MM.1S (cell line): ENCODE results near the gene ACSF3.
A peak's percentile ranks its signal among the peaks of the same experiment; 100 is the strongest.

ENCODE experiments used
- DNase-seq: peaks from one replicate; pipeline ENCODE4 v3.0.0-alpha.2; 2015
- H2AFZ ChIP-seq: fragments of 300-600 bp; sonication (generic); 2 replicates; pipeline ENCODE4 v1.6.0; 2016; ENCODE audit warnings: antibody characterized with exemption, low read length
- H3F3A ChIP-seq: fragments of 300-600 bp; sonication (generic); 2 replicates; pipeline ENCODE4 v1.6.1; 2016; ENCODE audit warnings: mild to moderate bottlenecking, antibody characterized with exemption, low read length, moderate library complexity, mixed read lengths; ENCODE audit not compliant: insufficient read depth
- H3K27ac ChIP-seq: fragments of 300-600 bp; sonication (generic); 2 replicates; pipeline ENCODE4 v1.5.1; 2016; ENCODE audit warnings: mild to moderate bottlenecking, low read length
- H3K27me3 ChIP-seq: fragments of 300-600 bp; sonication (generic); replicated peaks from 2 replicates; pipeline ENCODE4 v1.6.0; 2016; ENCODE audit warnings: low read length; ENCODE audit not compliant: insufficient read depth
- H3K36me3 ChIP-seq: fragments of 300-600 bp; sonication (generic); replicated peaks from 2 replicates; pipeline ENCODE4 v1.6.1; 2016; ENCODE audit warnings: mild to moderate bottlenecking, low read length, mixed read lengths; ENCODE audit not compliant: insufficient read depth
- H3K4me1 ChIP-seq: fragments of 300-600 bp; sonication (generic); 2 replicates; pipeline ENCODE4 v1.6.1; 2016; ENCODE audit warnings: low read length, mixed read lengths
- H3K4me2 ChIP-seq: fragments of 300-600 bp; sonication (generic); 2 replicates; pipeline ENCODE4 v1.6.0; 2016; ENCODE audit warnings: low read depth, low read length
- H3K4me3 ChIP-seq: fragments of 300-600 bp; sonication (generic); 2 replicates; pipeline ENCODE4 v1.5.1; 2016; ENCODE audit warnings: low read length, mixed read lengths
- H3K79me2 ChIP-seq: fragments of 300-600 bp; sonication (generic); 2 replicates; pipeline ENCODE4 v1.6.1; 2016; ENCODE audit warnings: mixed run types, low read length, mixed read lengths
- H3K9ac ChIP-seq: fragments of 300-600 bp; sonication (generic); 2 replicates; pipeline ENCODE4 v1.6.1; 2016; ENCODE audit warnings: low read length, mixed read lengths
- H3K9me2 ChIP-seq: fragments of 300-600 bp; sonication (generic); replicated peaks from 2 replicates; pipeline ENCODE4 v1.6.1; 2016; ENCODE audit warnings: mild to moderate bottlenecking, low read length, mixed read lengths; ENCODE audit not compliant: insufficient read depth
- H3K9me3 ChIP-seq: fragments of 300-600 bp; sonication (generic); replicated peaks from 2 replicates; pipeline ENCODE4 v1.6.1; 2016; ENCODE audit warnings: mild to moderate bottlenecking, low read length, mixed read lengths; ENCODE audit not compliant: insufficient read depth
- H4K20me1 ChIP-seq: fragments of 300-600 bp; sonication (generic); 2 replicates; pipeline ENCODE4 v1.6.1; 2016; ENCODE audit warnings: mild to moderate bottlenecking, low read length, moderate library complexity, mixed read lengths; ENCODE audit not compliant: insufficient read depth
- CTCF ChIP-seq: fragments of 300-600 bp; sonication (generic); IDR thresholded peaks from 2 replicates; pipeline ENCODE4 v1.5.1; 2016; ENCODE audit warnings: antibody characterized with exemption, low read length, mixed read lengths
- EZH2 ChIP-seq: fragments of 300-600 bp; sonication (generic); optimal IDR thresholded peaks from 2 replicates; pipeline ENCODE3; 2017; ENCODE audit warnings: low read depth, mild to moderate bottlenecking, antibody characterized with exemption, low read length, mixed read lengths
- EZH2phosphoT487 ChIP-seq: fragments of 300-600 bp; sonication (generic); IDR thresholded peaks from 2 replicates; pipeline ENCODE4 v1.6.1; 2018; ENCODE audit warnings: antibody characterized with exemption, low read length

The ACSF3 gene

GRCh38 chr16:89116341-89117226, 22.9 kb downstream of the ACSF3 start:
- Histone ChIP-seq H3K4me3 (no peak overlapping the region), H3K4me1 (peaks cover 27% of the 10 kb centered on the region), H3K79me2 (peaks cover 13% of the 10 kb centered on the region), H3K9me2 (no peaks in the 10 kb centered on the region), H3K9ac (no peak overlapping the region), H3F3A (peaks cover 19% of the 10 kb centered on the region), H2AFZ (no peak overlapping the region), H3K9me3 (no peaks in the 10 kb centered on the region), H3K36me3 (no peaks in the 10 kb centered on the region; the same call in 1 of the 2 replicates), H3K27ac (peak overlapping the region; percentile 98), H4K20me1 (no peaks in the 10 kb centered on the region), H3K4me2 (peak overlapping the region; percentile 92; the same call in 1 of the 2 replicates), H3K27me3 (no peaks in the 10 kb centered on the region)
- TF ChIP-seq EZH2phosphoT487 (no peak), EZH2 (no peak), CTCF (no peak)
- no peak for DNase-seq

GRCh38 chr16:89117227-89117974, 23.7 kb downstream of the ACSF3 start:
- DNase-seq: no peak
- H4K20me1 ChIP-seq: no peaks in the 10 kb centered on the region
- H3F3A ChIP-seq: peaks cover 26% of the 10 kb centered on the region
- no peak overlapping the region for H2AFZ ChIP-seq
- peaks cover 13% of the 10 kb centered on the region for H3K79me2 ChIP-seq
- no peaks in the 10 kb centered on the region for H3K27me3 ChIP-seq
- no peak overlapping the region for H3K27ac ChIP-seq
- H3K4me2 ChIP-seq: no peak overlapping the region
- H3K4me1 ChIP-seq: peaks cover 35% of the 10 kb centered on the region
- no peaks in the 10 kb centered on the region for H3K9me3 ChIP-seq
- no peak overlapping the region for H3K4me3 ChIP-seq
- no peaks in the 10 kb centered on the region for H3K9me2 ChIP-seq
- TF ChIP-seq EZH2phosphoT487 (no peak), EZH2 (no peak), CTCF (no peak)
- no peak overlapping the region for H3K9ac ChIP-seq
- H3K36me3 ChIP-seq: no peaks in the 10 kb centered on the region

GRCh38 chr16:89117975-89118289, 24.3 kb downstream of the ACSF3 start:
- Histone ChIP-seq H3K4me2 (no peak overlapping the region), H3K27ac (no peak overlapping the region), H3K27me3 (no peaks in the 10 kb centered on the region), H3K9me2 (no peaks in the 10 kb centered on the region), H3K79me2 (peaks cover 13% of the 10 kb centered on the region), H3K9me3 (no peaks in the 10 kb centered on the region), H2AFZ (no peak overlapping the region), H3F3A (peaks cover 30% of the 10 kb centered on the region), H3K9ac (no peak overlapping the region), H3K4me1 (peaks cover 38% of the 10 kb centered on the region), H3K36me3 (no peaks in the 10 kb centered on the region), H3K4me3 (no peak overlapping the region), H4K20me1 (no peaks in the 10 kb centered on the region)
- TF ChIP-seq EZH2: no peak
- no peak for TF ChIP-seq EZH2phosphoT487
- no peak for TF ChIP-seq CTCF
- DNase-seq: no peak
